Measurements from ENCODE around the gene CERS3. TPM values are rescaled to one million over a fixed set of nuclear protein-coding genes. Genes with fewer than 3 reads are reported as not detected.

The CERS3 gene
- total and polyA plus RNA-seq, 10 of the 15 experiments (the other 5 are each of a cell fraction or from before 2014, with no cell fraction given), result not detected

- Histone ChIP-seq H3K4me2 (ENCODE audit: control insufficient read depth, insufficient read depth) (no peak overlapping the region), H2AFZ (ENCODE audit: control insufficient read depth, low read depth, low read length) (no peak overlapping the region), H4K20me1 (ENCODE audit: control insufficient read depth, insufficient read depth) (no peaks in the 10 kb centered on the region), H3K79me2 (ENCODE audit: control insufficient read depth, insufficient read depth, low read length) (no peaks in the 10 kb centered on the region), H3K36me3 (ENCODE audit: control insufficient read depth in 2 of 2, insufficient read depth in 2 of 2, low read length in 1 of 2) (no peaks in the 10 kb centered on the region), H3K4me3 (no peak overlapping the region), H3K27me3 (replicated peaks in 1 of 2; ENCODE audit: control insufficient read depth in 2 of 2, insufficient read depth in 2 of 2, low read length in 1 of 2) (no peaks in the 10 kb centered on the region), H3K4me1 (ENCODE audit: control insufficient read depth, insufficient read depth, low read length) (no peaks in the 10 kb centered on the region), H3K9ac (ENCODE audit: control insufficient read depth, insufficient read depth, low read length) (no peak overlapping the region), H3K9me3 (replicated peaks; ENCODE audit: control insufficient read depth, insufficient read depth, low read length) (no peaks in the 10 kb centered on the region), H3K27ac (ENCODE audit: control insufficient read depth, insufficient read depth) (no peak overlapping the region)
- BruUV-seq (replicated peaks), result no TSS peak
- 3% methylated on average over 2 of the region's 2 CpGs for WGBS (ENCODE audit: insufficient coverage, insufficient replicate concordance, low lambda C conversion rate, missing lambda C conversion rate)
- ATAC-seq, result no peak
- no peak for FAIRE-seq
- in situ Hi-C loops (cut with MboI) (no loop called here), intact Hi-C loops (cut with micrococcal nuclease; ENCODE audit: unreplicated experiment) (no loop called here)
- ChIA-PET RAD21 (ENCODE audit: unreplicated experiment) (no interaction called here), POLR2A (no interaction called here), CTCF (interaction anchor here (0.7 kb wide), 1 partner anchor 121 kb away, joined by 3 read pairs; no protein-coding TSS in a partner anchor), SMC1A (ENCODE audit: uncharacterized antibody, unreplicated experiment) (no interaction called here)
- DNase-seq (ENCODE audit: low read depth, low spot score), result peak; percentile 5
- no peak for TF ChIP-seq ZNF274 (IDR thresholded peaks at IDR 0.05; ENCODE audit: insufficient read depth, insufficient read length)
- TF ChIP-seq ZBTB4 (CRISPR knock-in tag; IDR thresholded peaks at IDR 0.05), result no peak
- no peak for TF ChIP-seq ZNF384 (IDR thresholded peaks at IDR 0.05; ENCODE audit: borderline replicate concordance, low read depth, low read length)
- TF ChIP-seq ATF2 (IDR thresholded peaks at IDR 0.05; ENCODE audit: low read length), result no peak
- TF ChIP-seq GABPA (IDR thresholded peaks at IDR 0.05; ENCODE audit: low read depth), result no peak
- no peak for TF ChIP-seq RELA (IDR thresholded peaks at IDR 0.05; ENCODE audit: borderline replicate concordance, partially characterized antibody)
Measured at GRCh38 chr15:100438570-100438969, 90.2 kb downstream of the CERS3 start.
